A673 (cell line): ENCODE results near the gene ENO4. TPM values are rescaled to one million over a fixed set of nuclear protein-coding genes. Genes with fewer than 3 reads are reported as not detected.

Experiments
- BruUV-seq: library from RNA; stranded (reverse); fragments of 400-500 nt; replicated peaks from 2 replicates; lab custom pipeline; 2021; lab: Mats Ljungman, UMichigan
- CTCF ChIA-PET: fragments of 300-600 bp; sonication (Branson Sonifier 250); formaldehyde crosslinking; loops from one replicate; lab custom pipeline; 2022; ENCODE audit warnings: antibody characterized with exemption; lab: Charles Lee
- POLR2A ChIA-PET: fragments of 300-600 bp; sonication (Branson Sonifier 250); formaldehyde crosslinking; loops from one replicate; lab custom pipeline; 2022; ENCODE audit warnings: antibody characterized with exemption; ENCODE audit not compliant: low non-redundant PET; lab: Charles Lee
- DNase-seq: peaks from one replicate; pipeline ENCODE4 v3.0.0-alpha.2; 2015; ENCODE audit warnings: low spot score
- H3K27ac ChIP-seq: fragments of 200-600 bp; sonication (generic); 2 replicates; pipeline ENCODE4 v1.5.1; 2016; ENCODE audit warnings: mixed run types, low read depth, mild to moderate bottlenecking, mixed read lengths, antibody characterized with exemption, low read length; ENCODE audit not compliant: poor library complexity, severe bottlenecking
- H3K27me3 ChIP-seq: fragments of 200-600 bp; sonication (generic); replicated peaks from 2 replicates; pipeline ENCODE4 v1.6.1; 2017; ENCODE audit warnings: mixed run types, low read depth, mild to moderate bottlenecking, mixed read lengths, antibody characterized with exemption, low read length; ENCODE audit not compliant: insufficient read depth, poor library complexity
- H3K36me3 ChIP-seq: fragments of 200-600 bp; sonication (generic); 2 replicates; pipeline ENCODE4 v1.6.1; 2016; ENCODE audit warnings: mixed run types, mild to moderate bottlenecking, mixed read lengths, antibody characterized with exemption, low read length; ENCODE audit not compliant: insufficient read depth, poor library complexity, severe bottlenecking
- H3K4me1 ChIP-seq: fragments of 200-600 bp; sonication (generic); 2 replicates; pipeline ENCODE4 v1.6.1; 2017; ENCODE audit warnings: mixed run types, mild to moderate bottlenecking, mixed read lengths, antibody characterized with exemption, low read length; ENCODE audit not compliant: insufficient read depth, poor library complexity, severe bottlenecking
- H3K4me3 ChIP-seq: fragments of 200-600 bp; sonication (generic); 2 replicates; pipeline ENCODE4 v1.5.1; 2016; ENCODE audit warnings: low read depth, mixed run types, mild to moderate bottlenecking, mixed read lengths, low read length; ENCODE audit not compliant: poor library complexity, severe bottlenecking
- H3K9me3 ChIP-seq: fragments of 200-600 bp; sonication (generic); 2 replicates; pipeline ENCODE4 v1.6.1; 2016; ENCODE audit warnings: mixed run types, low read depth, mild to moderate bottlenecking, mixed read lengths, antibody characterized with exemption, low read length; ENCODE audit not compliant: poor library complexity, severe bottlenecking
- CTCF ChIP-seq: fragments of 300-800, 200-600 bp; sonication (generic); conservative IDR thresholded peaks from 2 replicates; pipeline ENCODE4 v1.5.1; 2017; ENCODE audit warnings: low read depth, mild to moderate bottlenecking, antibody characterized with exemption, low read length, moderate library complexity, mixed read lengths
- EZH2 ChIP-seq: fragments of 200-600 bp; sonication (generic); IDR thresholded peaks from 2 replicates; pipeline ENCODE4 v1.6.1; 2017; ENCODE audit warnings: borderline replicate concordance, low read depth, mild to moderate bottlenecking, mixed read lengths, antibody characterized with exemption, low read length; ENCODE audit not compliant: poor library complexity, severe bottlenecking
- intact Hi-C: fragments of 100-400 bp; cut with micrococcal nuclease; formaldehyde crosslinking; loops from one replicate; pipeline ENCODE4 v1.10.0; 2022; ENCODE audit not compliant: unreplicated experiment
- total RNA-seq: library from RNA; stranded (reverse); gene quantifications from 2 replicates; pipeline ENCODE4 v1.2.3, GENCODE V29; 2021

Gene ENO4
- total RNA-seq, 1 experiment from 2014 or later, result 0.28 TPM

GRCh38 chr10:116828116-116828515, 21.2 kb upstream of the ENO4 start:
- TF ChIP-seq CTCF, result no peak
- no peak for TF ChIP-seq EZH2
- Histone ChIP-seq H3K27ac (no peak overlapping the region), H3K36me3 (no peaks in the 10 kb centered on the region), H3K4me3 (no peak overlapping the region), H3K4me1 (peaks cover 20% of the 10 kb centered on the region), H3K27me3 (no peaks in the 10 kb centered on the region), H3K9me3 (no peaks in the 10 kb centered on the region)
- no TSS peak for BruUV-seq
- POLR2A ChIA-PET, result no interaction called here
- intact Hi-C loops, result no loop called here
- no peak for DNase-seq
- CTCF ChIA-PET, result no interaction called here

- Histone ChIP-seq H3K4me3 (no peak overlapping the region), H3K36me3 (no peaks in the 10 kb centered on the region), H3K4me1 (peaks cover 20% of the 10 kb centered on the region), H3K27ac (no peak overlapping the region), H3K27me3 (no peaks in the 10 kb centered on the region), H3K9me3 (no peaks in the 10 kb centered on the region)
- intact Hi-C loops, result no loop called here
- DNase-seq, result no peak
- ChIA-PET POLR2A (no interaction called here), CTCF (no interaction called here)
- no TSS peak for BruUV-seq
- no peak for TF ChIP-seq EZH2
- no peak for TF ChIP-seq CTCF
Observed at GRCh38 chr10:116829711-116830110, 19.6 kb upstream of the ENO4 start.

GRCh38 chr10:116831086-116831485, 18.2 kb upstream of the ENO4 start:
- Histone ChIP-seq H3K27me3 (no peaks in the 10 kb centered on the region), H3K36me3 (no peaks in the 10 kb centered on the region), H3K27ac (no peak overlapping the region), H3K4me1 (peaks cover 21% of the 10 kb centered on the region), H3K9me3 (no peaks in the 10 kb centered on the region), H3K4me3 (no peak overlapping the region)
- intact Hi-C loops, result no loop called here
- CTCF ChIA-PET, result interaction anchor here (0.9 kb wide), 1 partner anchor 43 kb away, joined by 3 read pairs; no protein-coding TSS in a partner anchor
- no TSS peak for BruUV-seq
- no peak for DNase-seq
- POLR2A ChIA-PET, result no interaction called here
- no peak for TF ChIP-seq EZH2
- TF ChIP-seq CTCF, result no peak
